Breast epithelium (tissue), 4 donors: Measurements from ENCODE around the gene CFAP91. TPM values are rescaled to one million over a fixed set of nuclear protein-coding genes. Genes with fewer than 3 reads are reported as not detected.

Source experiments
- DNase-seq, 2 donors: peaks; one replicate each; pipeline ENCODE4 v3.0.0-alpha.2; 2019; ENCODE audit warnings: low spot score in 2 of 2
- H3K27ac ChIP-seq, 2 donors: fragments of 200-600 bp; sonication (generic) in 1 of 2; one replicate each; pipeline ENCODE4 v1.5.1; 2016 to 2019; ENCODE audit warnings: mild to moderate bottlenecking in 1 of 2
- H3K27me3 ChIP-seq, 2 donors: fragments of 200-600 bp; sonication (generic) in 1 of 2; one replicate each; pipeline versions ENCODE4 v1.5.1 to v1.6.0; 2017 to 2019; ENCODE audit warnings: control low read depth in 1 of 2, mild to moderate bottlenecking in 1 of 2
- H3K36me3 ChIP-seq: fragments of 200-600 bp; one replicate; pipeline ENCODE4 v1.5.1; 2019
- H3K4me1 ChIP-seq, 2 donors: fragments of 200-600 bp; sonication (generic); one replicate each; pipeline ENCODE4 v1.5.1; 2016 to 2019; ENCODE audit warnings: control low read depth in 1 of 2
- H3K4me3 ChIP-seq, 3 donors: fragments of 200-600 bp; sonication (generic); 1 replicate in 2 of 3; 2 replicates in 1 of 3; pipeline ENCODE4 v1.5.1; 2016 to 2019; ENCODE audit warnings: mild to moderate bottlenecking in 3 of 3, moderate library complexity in 2 of 3
- H3K9me3 ChIP-seq, 2 donors: fragments of 200-600 bp; sonication (generic) in 1 of 2; one replicate each; pipeline ENCODE4 v1.5.1; 2016 to 2019; ENCODE audit warnings: control low read depth in 1 of 2
- POLR2A ChIP-seq: fragments of 450-650 bp; IDR thresholded peaks from one replicate; pipeline ENCODE4 v1.6.1; 2016; ENCODE audit warnings: antibody characterized with exemption, mild to moderate bottlenecking, moderate library complexity
- POLR2AphosphoS5 ChIP-seq, 3 donors: sonication (generic); formaldehyde crosslinking; IDR thresholded peaks; one replicate each; pipeline ENCODE4 v1.6.1; 2017; ENCODE audit warnings: antibody characterized with exemption in 3 of 3
- intact Hi-C: fragments of 100-400 bp; cut with DNase I; formaldehyde crosslinking; loops from one replicate; pipeline ENCODE4 v1.15.1; 2023; ENCODE audit warnings: low total_unique reads
- total RNA-seq, 3 donors: library from RNA; depleted of rRNA; stranded (reverse); fragments of >200 nt; gene quantifications; one replicate each; pipeline ENCODE4 v1.1.0, GENCODE V29; 2016
- TF ChIP-seq, protein P1 (sequence below), 3 donors: fragments of 450-650 bp; IDR thresholded peaks; one replicate each; pipeline ENCODE4 v1.5.1; 2016 to 2017; ENCODE audit warnings: antibody characterized with exemption in 3 of 3, mild to moderate bottlenecking in 3 of 3, moderate library complexity in 3 of 3

Gene CFAP91
- total RNA-seq, 3 donors from 2014 or later, result 4.3 to 25.2 (median 24.6) TPM

DNA sequence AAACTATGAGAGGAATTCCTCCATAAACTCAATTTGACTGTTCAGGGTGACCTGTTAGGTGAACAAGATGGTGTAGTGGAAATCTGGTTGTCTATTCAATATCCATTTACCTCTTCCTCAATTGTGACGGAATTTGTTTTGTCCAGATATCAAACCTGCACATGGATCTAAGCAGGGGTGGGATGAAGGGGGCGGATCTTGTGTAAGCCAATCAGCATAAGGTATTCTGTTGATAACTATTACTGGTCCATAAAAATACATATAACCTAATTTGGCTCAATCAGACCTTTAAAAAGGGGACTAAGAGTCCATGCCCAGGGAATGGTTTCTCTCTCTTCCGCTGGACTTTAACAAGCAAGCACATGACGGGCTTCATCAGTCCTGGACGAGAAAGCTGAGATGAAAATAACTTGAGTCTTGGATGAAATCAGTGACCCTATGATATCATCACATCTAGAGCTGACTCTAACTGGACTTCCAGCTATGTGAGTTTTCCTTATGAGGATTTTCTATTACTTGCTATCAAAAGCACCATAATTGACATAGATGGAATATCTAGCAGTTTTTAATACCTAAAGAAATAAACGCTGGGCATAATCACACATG, 36.8 kb upstream of the CFAP91 start:
- no peaks in the 10 kb centered on the region for H3K9me3 ChIP-seq
- no peak overlapping the region for H3K4me3 ChIP-seq
- TF ChIP-seq POLR2AphosphoS5 (IDR thresholded peaks at IDR 0.05) (no peak), POLR2A (no peak)
- TF ChIP-seq, protein P1, sequence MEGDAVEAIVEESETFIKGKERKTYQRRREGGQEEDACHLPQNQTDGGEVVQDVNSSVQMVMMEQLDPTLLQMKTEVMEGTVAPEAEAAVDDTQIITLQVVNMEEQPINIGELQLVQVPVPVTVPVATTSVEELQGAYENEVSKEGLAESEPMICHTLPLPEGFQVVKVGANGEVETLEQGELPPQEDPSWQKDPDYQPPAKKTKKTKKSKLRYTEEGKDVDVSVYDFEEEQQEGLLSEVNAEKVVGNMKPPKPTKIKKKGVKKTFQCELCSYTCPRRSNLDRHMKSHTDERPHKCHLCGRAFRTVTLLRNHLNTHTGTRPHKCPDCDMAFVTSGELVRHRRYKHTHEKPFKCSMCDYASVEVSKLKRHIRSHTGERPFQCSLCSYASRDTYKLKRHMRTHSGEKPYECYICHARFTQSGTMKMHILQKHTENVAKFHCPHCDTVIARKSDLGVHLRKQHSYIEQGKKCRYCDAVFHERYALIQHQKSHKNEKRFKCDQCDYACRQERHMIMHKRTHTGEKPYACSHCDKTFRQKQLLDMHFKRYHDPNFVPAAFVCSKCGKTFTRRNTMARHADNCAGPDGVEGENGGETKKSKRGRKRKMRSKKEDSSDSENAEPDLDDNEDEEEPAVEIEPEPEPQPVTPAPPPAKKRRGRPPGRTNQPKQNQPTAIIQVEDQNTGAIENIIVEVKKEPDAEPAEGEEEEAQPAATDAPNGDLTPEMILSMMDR (IDR thresholded peaks at IDR 0.05), result no peak

DNA sequence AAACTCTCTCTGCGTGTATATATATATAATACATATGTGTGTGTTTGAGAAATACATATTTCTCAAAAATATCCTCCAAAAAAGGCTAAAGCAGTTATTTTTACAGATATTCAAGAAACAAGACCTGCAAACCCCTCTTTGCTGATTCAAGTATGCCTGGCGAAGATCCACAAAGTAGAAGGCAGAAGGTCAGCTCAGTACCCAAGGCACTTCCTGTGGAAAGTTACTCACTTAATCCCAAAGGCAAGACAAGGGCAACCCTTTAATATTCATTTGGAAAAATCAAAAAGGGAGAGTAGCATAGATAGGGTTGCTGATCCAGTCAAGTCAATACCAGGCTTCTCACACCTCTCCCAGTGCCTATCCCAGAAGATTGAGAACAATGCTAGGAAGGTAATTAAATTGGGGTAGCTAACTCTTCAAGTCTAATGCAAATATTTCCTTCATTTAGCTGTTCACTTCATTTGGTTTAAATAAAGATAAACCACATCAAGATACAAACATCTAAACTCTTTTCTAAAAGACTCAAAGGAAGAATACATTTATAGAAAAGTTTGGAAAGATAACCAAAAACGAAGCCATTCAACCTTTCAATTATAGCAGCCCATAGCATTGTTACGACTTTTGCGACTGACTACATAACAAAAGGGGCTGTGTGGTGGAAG, 32.8 kb upstream of the CFAP91 start:
- intact Hi-C loops, result no loop called here
- H3K4me1 ChIP-seq, result no peaks in the 10 kb centered on the region
- TF ChIP-seq, protein P1 (IDR thresholded peaks at IDR 0.05), result no peak
- TF ChIP-seq POLR2A, result no peak
- no peak for TF ChIP-seq POLR2AphosphoS5 (IDR thresholded peaks at IDR 0.05)
- peak overlapping the region in 1 of 2 donors; percentile 3 for H3K27ac ChIP-seq
- no peak for DNase-seq
- H3K4me3 ChIP-seq, result no peak overlapping the region
- no peaks in the 10 kb centered on the region for H3K36me3 ChIP-seq
- H3K9me3 ChIP-seq, result no peaks in the 10 kb centered on the region
- no peaks in the 10 kb centered on the region for H3K27me3 ChIP-seq

More for the DNA sequence above, 36.8 kb upstream of the CFAP91 start:
- Histone ChIP-seq H3K4me1 (no peaks in the 10 kb centered on the region), H3K27me3 (no peaks in the 10 kb centered on the region), H3K27ac (no peak overlapping the region), H3K36me3 (no peaks in the 10 kb centered on the region)
- intact Hi-C loops, result no loop called here
- DNase-seq, result no peak

DNA sequence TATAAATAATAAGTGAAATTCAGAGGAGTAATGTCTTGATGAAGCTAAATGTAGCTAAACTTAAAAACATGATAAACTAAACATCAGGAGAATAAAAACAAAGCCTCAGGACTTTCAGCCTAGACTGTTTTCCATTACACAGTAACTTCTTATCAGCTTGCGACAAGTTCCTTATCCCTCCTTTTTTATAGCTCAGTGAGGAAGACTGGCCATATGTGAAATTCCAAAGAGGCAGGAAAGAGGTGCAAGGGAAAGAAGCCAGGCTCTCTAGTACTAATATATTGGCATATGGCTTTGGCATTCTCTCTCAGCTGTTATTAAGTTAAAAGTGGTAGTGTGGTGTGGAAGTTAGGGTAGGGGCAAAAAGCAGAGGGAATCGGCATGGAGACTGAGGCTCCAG, 30.0 kb upstream of the CFAP91 start:
- no peak overlapping the region for H3K27ac ChIP-seq

DNA sequence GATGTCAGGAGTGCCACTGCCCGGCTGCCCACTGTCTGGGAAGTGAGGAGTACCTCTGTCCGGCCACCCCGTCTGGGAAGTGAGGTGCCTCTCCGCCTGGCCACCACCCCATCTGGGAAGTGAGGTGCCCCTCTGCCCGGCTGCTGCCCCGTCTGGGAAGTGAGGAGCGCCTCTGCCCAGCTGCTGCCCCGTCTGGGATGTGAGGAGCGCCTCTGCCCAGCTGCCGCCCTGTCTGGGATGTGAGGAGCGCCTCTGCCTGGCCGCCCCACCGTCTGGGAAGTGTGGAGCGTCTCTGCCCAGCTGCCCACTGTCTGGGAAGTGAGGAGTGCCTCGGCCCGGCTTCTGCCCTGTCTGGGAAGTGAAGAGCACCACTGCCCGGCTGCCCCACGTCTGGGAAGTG, 28.9 kb upstream of the CFAP91 start:
- H3K4me3 ChIP-seq, result no peak overlapping the region
- intact Hi-C loops, result no loop called here
- DNase-seq, result no peak
- TF ChIP-seq POLR2A (no peak), POLR2AphosphoS5 (IDR thresholded peaks at IDR 0.05) (no peak)
- TF ChIP-seq, protein P1 (IDR thresholded peaks at IDR 0.05), result no peak
- H3K27ac ChIP-seq, result no peak overlapping the region
- no peaks in the 10 kb centered on the region for H3K9me3 ChIP-seq
- H3K4me1 ChIP-seq, result peaks cover 0 to 10% of the 10 kb centered on the region in 2 donors
- H3K27me3 ChIP-seq, result no peaks in the 10 kb centered on the region
- no peaks in the 10 kb centered on the region for H3K36me3 ChIP-seq

More for the DNA sequence above, 30.0 kb upstream of the CFAP91 start:
- TF ChIP-seq POLR2A, result no peak
- no peak for TF ChIP-seq POLR2AphosphoS5 (IDR thresholded peaks at IDR 0.05)
- TF ChIP-seq, protein P1 (IDR thresholded peaks at IDR 0.05), result no peak
- Histone ChIP-seq H3K9me3 (no peaks in the 10 kb centered on the region), H3K4me3 (no peak overlapping the region), H3K4me1 (peaks cover 0 to 10% of the 10 kb centered on the region in 2 donors), H3K27me3 (no peaks in the 10 kb centered on the region), H3K36me3 (no peaks in the 10 kb centered on the region)
- no peak for DNase-seq
- intact Hi-C loops, result no loop called here

DNA sequence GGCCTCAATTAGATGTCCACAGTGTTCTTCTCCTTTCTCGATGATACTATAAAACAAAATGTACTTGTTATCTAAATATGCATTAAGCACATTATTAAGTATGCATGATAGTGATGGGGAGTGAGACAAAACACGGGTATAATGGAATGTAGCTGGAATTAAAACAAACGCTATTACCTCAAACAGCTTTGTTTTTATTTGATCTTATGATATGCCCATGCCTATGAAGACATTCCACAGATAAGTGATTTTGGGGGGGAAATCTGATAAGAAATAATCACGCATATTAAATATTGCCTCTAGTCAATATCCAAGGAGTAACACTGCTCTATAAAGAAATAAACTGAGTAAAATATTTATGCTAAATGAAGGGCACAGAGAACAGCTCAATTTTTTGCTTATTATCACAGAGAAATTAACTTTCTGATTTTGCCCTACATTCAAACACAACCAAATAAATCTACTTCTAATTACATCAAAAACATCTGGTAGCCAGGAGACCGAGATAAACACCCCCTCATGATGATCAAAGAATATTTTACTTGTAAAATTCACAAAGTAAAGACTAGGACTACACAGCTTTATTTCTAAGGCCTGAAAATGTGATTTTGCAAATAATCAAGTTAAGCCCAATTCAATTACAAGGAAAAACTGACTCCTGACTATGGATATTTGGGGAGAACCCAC, 27.5 kb upstream of the CFAP91 start:
- no peaks in the 10 kb centered on the region for H3K27me3 ChIP-seq
- peaks cover 0 to 10% of the 10 kb centered on the region in 2 donors for H3K4me1 ChIP-seq
- TF ChIP-seq POLR2A (no peak), POLR2AphosphoS5 (IDR thresholded peaks at IDR 0.05) (no peak)
- TF ChIP-seq, protein P1 (IDR thresholded peaks at IDR 0.05), result no peak
- DNase-seq, result no peak
- H3K9me3 ChIP-seq, result no peaks in the 10 kb centered on the region
- peak overlapping the region in 1 of 3 donors; percentile 83 for H3K4me3 ChIP-seq
- peak overlapping the region in 1 of 2 donors; percentile 95 for H3K27ac ChIP-seq
- intact Hi-C loops, result no loop called here
- no peaks in the 10 kb centered on the region for H3K36me3 ChIP-seq
